DMS 273 (cell line): ENCODE data around the gene C22orf42.
"Not testable (repeated sequence)": the region's sequence is repeated elsewhere in the genome, so short reads cannot be mapped to it uniquely, and the experiment has no call there.

ENCODE experiments used
- DNase-seq: peaks from one replicate; lab custom pipeline; 2025; ENCODE audit not compliant: unreplicated experiment; lab: John Stamatoyannopoulos, UW

The C22orf42 gene

DNA sequence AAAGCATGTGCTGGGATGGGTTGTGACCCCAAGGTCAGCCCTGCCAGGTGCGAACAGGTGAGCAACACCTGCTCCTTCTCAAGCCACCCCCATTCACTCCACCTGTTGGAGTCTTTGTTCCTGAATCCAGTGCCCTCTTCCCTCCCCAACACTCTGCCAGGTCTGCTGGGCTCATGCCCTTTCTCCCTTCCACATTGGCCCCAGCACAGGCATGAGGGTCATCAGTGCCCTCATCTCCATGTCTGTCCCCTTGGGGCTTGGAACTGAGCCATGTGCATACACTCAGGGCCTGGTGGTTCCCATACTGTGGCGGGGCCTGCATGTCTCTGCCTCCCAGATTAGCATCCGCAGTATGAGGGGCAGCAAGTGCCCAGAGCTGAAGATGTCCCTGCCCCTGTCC lies 26.7 kb upstream of the C22orf42 start:
- no peak for DNase-seq

DNA sequence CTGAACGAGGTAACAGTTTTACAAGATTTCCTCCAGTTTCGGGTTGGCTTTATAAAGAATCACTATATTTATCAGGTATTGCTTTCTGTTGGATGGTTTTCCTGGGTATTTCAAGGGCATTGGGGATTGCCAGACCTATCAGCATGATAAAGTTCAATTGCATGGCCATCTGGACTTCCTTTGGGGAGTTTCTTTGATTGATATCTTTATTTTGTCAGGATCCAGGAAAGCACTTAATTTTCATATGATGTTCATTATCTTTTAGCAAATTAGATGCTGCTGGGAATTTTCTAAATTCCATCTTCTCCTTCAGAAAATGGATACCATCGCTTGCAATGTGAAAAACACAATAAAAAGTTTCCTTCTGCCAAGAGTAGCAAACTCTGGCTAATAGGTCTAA lies 24.5 kb upstream of the C22orf42 start:
- no peak for DNase-seq

GRCh38 chr22:32181043-32181442 lies 21.9 kb upstream of the C22orf42 start:
- DNase-seq = no peak

- DNase-seq = no peak
Measured at GRCh38 chr22:32177221-32177765, 18.2 kb upstream of the C22orf42 start.

DNA sequence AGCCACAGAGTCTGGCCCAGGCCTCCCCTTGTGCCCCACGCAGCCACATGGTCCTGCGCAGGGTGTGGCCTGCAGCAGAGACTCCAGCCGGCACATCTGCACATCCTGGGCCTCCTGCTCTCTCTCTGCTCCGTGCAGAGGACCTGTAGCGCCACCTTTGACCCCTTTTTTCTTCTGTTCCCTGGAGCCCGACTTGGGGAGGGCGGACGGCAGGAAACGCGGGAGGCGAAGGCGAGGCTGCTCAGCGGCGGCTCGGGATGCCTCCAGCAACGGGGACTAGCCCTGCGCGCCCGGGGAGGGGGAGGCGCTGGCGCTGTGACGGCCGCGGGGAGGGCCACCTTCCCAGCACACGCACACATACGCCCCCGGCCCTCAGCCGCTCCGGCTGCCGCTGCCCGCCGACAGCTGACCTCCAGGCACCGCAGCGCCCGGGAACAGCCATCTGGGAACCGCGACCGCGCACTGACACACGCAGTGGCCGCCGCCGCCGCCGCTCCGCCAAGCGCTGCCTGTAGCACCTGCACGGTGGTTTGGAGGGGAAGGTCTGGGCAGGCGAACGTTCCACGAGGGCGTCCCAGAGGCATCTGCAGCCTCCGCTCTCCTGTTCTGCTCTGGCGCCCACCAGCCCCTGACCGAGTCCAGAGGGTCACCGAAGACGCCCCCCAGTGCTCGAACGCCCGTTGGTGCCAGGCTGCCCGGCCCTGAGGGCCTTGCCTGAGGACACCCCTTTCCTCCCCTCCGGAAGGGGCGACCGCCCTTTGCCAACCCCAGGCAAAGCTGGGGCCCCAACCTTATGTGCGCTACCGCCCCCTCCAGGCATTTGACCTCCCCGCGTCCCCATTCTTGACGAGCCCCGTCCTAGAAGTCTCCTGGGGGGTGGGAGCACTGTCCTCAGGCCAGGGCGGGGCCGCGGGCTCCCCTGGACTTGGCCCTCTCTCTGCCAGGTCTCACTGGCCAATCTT lies 16.9 kb upstream of the C22orf42 start:
- DNase-seq = peak; percentile 33

- DNase-seq = no peak
Measured at GRCh38 chr22:32175115-32175514, 16.0 kb upstream of the C22orf42 start.

GRCh38 chr22:32165681-32166080 lies 6.6 kb upstream of the C22orf42 start:
- no peak for DNase-seq

DNA sequence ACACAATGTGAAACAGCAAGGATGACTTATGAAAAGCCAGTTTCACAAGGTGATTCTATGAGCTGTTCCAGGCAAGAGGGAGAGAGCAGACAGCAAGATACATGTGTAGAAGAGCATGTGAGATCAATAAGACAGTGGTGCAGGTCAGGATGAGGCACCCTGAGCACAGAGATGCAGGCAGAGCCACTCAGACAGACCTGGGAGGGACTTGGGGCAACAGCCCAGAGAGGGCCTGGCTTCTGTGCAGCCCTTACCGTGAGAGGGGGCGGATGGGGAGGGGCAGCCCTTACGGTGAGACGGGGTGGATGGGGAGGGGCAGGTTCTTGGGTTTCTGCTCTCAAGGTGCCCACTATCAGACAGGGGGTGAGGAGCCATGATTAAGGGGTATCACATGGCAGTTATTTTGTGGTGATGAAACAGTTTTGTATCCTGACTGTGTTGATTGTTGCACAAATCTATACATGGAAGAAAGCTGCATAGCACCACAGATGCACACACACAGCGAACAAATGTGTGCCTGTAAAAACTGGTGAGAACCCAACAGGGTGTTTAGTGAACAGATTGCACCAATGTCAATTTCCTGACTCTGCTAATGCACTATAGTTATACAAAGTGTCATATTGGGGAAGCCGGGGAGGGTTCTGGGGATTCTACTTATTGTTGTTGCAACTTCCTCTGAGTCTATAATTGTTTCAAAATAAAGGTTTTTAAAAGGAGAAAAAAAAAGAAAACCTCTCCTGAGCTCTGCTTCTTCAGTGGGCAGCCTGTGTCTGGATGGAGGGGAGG lies 5.2 kb upstream of the C22orf42 start:
- DNase-seq = no peak

DNA sequence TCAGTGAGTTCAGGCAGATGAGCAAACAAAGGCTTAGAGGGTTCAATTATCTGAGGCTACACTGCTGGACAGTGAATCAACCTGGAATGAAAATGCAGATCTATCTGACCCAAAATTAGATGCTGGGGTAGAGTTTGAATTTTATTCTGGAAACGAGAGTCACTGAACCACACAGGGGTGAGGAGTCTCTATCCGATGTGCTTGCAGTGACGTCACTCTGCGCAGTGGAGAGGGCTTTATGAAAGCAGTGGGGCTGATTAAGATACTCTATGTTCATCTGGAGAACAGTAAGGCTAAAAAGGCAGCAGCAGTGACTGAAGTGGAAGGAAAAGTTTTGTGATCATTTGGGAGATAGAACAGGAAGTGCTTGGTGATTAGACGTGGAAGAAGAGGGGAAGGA lies 1.3 kb upstream of the C22orf42 start:
- not testable (repeated sequence) for DNase-seq

DNA sequence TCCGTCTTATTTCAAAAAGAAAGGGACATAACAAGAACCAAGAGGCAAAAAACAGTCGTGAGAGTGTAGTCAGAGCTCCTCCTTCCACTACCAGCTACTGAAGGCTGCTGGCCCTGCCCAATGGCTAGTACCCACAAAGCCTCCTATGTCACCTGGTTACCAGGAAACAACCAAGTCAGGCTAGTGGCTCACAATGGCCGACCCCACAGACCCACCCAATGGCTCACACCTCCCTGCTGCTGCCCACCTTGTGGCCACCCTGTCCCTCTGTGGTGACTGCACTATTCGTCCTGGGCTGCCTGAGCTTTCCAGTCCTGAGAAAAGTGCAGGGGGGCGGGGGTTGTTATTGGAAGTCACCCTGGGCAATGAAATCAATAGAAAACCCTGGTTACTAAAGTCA lies 1.5 kb downstream of the C22orf42 start:
- DNase-seq = not testable (repeated sequence)

DNA sequence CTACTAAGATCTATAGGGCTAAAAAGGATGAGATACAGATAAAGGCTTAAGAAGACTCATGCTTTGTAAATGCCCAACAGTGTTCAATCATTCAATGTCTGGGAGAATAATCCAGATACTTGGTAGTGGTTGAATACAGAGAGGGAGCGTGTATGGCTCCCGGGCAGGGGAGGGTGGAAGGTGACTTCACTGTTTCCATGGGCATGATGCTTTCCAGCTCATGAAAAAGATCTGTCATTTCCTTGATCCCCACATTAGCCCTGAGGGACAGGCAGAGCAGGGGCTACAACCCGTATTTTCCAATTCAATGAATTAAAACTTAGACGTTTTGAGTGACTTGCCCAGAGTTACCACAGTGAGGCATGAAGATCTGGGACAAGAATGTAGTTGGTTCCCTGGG lies 4.4 kb downstream of the C22orf42 start:
- not testable (repeated sequence) for DNase-seq

DNA sequence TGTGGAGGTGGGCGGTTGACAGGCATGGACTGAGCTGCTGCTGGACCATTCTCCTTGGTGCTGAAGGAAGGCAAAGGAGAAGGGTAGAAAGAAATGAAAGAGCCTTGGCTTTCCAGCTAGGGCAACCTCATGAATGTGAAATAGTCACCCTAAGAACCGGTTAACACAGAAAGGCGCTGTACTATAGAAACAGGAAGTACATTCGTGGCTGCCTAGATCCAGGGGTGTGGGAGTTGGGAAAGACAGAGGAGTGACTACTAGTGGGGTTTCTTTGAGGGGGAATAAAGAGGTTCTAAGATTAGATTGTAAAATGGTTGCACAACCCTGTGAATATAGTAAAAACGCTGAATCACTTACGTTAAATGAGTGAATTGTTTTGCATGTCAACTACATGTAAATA lies 7.5 kb downstream of the C22orf42 start:
- DNase-seq = not testable (repeated sequence)

- DNase-seq = not testable (repeated sequence)
Measured at GRCh38 chr22:32150647-32151046, 8.5 kb downstream of the C22orf42 start.

GRCh38 chr22:32148372-32148771 lies 10.7 kb downstream of the C22orf42 start:
- DNase-seq = not testable (repeated sequence)

GRCh38 chr22:32147128-32147527 lies 12.0 kb downstream of the C22orf42 start:
- DNase-seq = not testable (repeated sequence)

DNA sequence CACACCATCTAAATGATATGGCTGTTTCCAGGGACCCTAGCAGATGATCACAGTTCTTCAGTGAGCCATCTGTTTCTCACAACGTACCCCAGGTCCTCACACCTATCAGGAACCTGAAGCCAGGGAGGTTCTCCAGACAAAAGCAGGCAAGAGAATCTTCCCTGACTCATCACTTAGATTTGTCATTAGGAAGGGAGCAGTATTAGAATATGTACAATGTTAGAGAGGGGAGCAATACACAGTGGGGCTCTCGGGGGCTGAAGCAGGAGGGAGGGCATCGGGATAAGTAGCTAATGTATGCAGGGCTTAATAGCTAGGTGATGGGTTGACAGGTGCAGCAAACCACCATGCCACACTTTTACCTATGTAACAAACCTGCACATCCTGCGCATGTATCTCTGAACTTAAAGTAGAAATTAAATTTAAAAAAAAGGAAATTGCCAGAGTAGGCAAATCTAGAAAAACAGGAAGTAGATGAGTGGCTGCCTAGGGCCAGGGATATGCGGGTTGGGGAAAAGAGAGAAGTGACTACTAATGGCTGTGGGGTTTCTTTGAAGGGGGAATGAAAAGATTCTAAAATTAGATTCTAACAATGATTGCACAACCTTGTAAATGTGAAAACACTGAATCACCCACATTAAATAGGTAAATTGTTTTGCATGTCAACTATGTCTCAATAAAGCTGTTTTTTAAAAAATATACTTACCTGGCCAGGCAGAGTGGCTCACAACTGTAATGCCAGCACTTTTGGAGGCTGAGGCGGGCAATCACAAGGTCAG lies 14.4 kb downstream of the C22orf42 start:
- DNase-seq = no peak

- no peak for DNase-seq
Measured at GRCh38 chr22:32142600-32142999, 16.5 kb downstream of the C22orf42 start.

- DNase-seq = not testable (repeated sequence)
Measured at GRCh38 chr22:32140688-32141087, 18.4 kb downstream of the C22orf42 start.

DNA sequence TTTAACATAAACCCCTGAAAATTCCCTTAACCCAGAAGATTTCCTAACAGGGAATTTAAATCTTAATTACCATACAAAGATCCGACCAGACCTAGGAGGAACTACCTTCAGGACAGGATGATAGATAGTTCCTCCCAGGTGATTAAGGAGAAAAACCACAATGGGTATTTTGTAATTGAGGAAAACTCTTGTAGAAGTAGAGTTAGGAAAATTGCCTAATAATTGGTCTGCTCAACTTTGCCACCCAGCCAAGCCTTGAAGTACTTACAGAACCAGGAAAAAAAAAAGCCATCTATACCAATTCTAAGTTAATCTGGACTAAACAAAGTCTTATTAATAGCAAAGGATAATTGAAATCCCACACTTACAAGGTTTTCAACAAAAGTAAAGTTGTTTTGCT lies 20.5 kb downstream of the C22orf42 start:
- DNase-seq = not testable (repeated sequence)

- peak; percentile 48 for DNase-seq
Measured at GRCh38 chr22:32137731-32138324, 21.3 kb downstream of the C22orf42 start.
